HG03175 (cell line): ENCODE results near the gene NELFCD.
A peak's percentile ranks its signal among the peaks of the same experiment; 100 is the strongest.
"Not testable (repeated sequence)": the region's sequence is repeated elsewhere in the genome, so short reads cannot be mapped to it uniquely, and the experiment has no call there.

Source experiments
- ATAC-seq: cut with Tn5 transposase; IDR thresholded peaks from one replicate; pipeline ENCODE4 v1.9.1; 2021; ENCODE audit warnings: mild to moderate bottlenecking, moderate library complexity; ENCODE audit not compliant: unreplicated experiment

NELFCD gene

GRCh38 chr20:59007665-59008511 is 26.8 kb downstream of the NELFCD start:
- peak; percentile 36 for ATAC-seq

DNA sequence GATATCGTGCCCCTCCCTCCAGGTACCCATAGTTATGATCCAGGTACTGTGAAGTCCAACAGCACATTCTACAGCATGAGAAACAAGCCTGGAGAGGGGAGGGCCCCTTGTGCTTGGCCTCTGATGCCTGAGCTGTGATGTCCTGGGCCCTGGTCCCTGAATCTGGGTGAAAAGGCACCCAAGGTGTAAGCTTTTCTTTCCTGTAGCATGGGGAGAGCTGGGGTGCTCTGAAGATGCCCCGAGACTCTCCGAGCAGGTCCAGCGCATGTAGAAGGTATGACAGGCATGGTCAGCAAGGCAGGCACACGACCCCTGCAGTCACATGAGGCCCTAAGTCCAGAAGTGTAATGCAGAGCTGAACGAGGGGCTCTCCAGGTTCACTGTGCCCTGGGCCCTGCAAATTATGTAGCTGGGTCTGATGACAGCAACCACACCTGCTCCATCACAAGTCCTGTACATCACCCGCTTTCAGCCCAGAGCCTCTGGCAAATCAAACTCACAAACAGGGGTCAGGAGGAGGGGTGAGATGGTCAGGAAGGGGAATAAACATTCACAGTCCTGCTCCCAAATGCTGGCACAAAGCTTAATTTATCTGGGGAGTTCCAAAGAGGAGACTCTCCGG is 27.8 kb downstream of the NELFCD start:
- ATAC-seq = no peak

- no peak for ATAC-seq
These were observed 29.4 kb downstream of the NELFCD start for GRCh38 chr20:59010321-59010994.

- ATAC-seq = no peak
These were observed 30.2 kb downstream of the NELFCD start for GRCh38 chr20:59010995-59011873.

- ATAC-seq = not testable (repeated sequence)
These were observed 30.8 kb downstream of the NELFCD start for GRCh38 chr20:59011874-59012157.

- ATAC-seq = no peak
These were observed 32.2 kb downstream of the NELFCD start for GRCh38 chr20:59013031-59013951.

DNA sequence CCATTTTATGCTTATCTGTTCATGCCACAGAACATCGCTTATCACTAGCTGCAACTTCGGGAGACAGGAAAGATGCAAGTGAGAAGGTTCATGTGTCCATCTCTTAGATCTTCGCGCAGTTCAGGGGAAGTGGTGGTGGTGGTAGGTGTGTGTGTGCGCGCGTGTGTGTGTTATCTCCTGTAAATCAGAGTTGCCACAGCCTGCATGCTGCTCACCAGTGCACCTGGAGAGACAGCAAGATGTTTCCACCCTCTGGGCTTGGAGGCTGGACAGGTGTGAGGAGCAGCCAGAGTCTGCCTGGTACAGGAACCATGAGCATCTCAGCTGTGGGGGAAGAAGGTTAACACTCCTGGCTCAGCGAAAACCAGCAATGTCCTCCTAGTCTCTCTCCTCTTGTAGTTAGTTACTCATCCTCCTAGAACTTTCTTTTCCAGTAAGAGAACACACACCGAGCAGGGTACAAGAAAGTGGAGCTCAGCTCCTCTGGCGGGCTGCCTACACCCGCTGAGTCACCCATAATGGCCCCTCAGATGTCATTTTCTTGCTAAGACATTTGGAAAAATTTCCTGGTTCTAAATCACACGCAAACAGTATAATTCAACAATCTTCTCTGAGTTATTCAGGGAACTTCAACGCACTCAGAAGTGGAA is 33.0 kb downstream of the NELFCD start:
- ATAC-seq = no peak

DNA sequence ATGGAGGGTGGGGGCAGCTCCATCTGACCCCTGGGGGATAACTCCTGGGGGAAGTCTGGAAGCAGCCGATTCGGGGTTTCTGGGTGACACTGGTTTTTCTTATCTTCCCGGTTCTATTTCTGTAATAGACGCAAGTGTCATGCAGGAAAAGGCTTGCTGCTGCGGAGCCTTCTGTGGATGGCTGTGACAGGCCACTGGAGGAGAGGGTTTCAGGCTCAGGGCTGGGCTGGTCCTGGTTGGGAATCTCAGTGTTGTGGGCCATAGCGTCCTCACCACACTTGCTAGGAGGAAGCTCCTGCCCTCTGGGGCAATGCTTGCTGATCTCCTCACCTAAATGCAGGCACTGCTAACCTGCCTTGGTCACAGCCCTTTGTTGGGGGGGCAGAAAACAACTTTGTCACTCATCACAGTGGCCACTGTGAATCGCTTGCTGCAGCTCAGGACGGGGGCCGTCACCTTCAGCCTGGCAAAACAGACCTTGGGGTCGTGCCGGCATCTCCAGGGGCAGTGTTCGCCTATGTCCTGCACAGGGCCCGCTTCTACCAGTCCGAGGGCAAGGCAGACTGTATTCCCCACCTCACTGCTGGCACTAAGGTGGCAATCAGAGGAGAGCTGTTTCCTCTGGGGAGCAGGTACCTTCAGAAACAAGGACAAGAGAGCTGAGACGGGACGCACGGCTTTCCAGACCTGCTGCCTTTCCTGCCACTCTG is 33.8 kb downstream of the NELFCD start:
- ATAC-seq = no peak

GRCh38 chr20:59015411-59015810 is 34.4 kb downstream of the NELFCD start:
- ATAC-seq = no peak

GRCh38 chr20:59015812-59016711 is 35.0 kb downstream of the NELFCD start:
- ATAC-seq = no peak

DNA sequence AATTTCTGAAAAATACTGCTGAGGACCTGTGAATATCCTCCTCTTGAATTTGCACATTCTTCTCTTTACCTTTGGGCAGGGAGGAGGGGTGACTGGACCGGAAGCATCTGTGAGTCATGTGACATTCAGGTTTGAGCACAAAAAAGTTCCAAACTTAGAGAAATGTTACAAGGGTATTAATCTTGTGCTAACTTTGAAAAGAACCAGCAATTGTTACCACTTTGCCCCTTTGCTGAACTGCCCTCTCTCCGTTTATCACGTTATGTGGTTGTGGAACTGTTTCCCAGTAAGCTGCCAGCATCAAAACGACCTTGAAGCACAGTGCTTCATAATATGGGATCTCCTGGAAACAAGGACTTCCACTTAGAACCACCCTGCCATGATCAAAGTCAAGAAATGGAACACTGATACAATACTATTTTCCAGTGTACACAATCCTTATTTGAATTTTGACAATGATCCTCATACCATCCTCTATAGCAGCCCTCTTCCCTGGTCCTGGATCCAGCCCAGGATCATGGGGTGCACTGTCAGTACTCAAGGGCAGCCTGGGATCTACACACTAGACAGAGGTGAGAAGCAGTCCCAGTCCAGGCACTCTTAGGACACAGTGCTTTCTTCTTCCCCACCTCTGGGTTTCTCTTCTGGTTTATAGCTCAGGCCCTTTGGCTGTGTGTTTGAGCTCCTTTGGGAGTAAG is 35.9 kb downstream of the NELFCD start:
- ATAC-seq = no peak

DNA sequence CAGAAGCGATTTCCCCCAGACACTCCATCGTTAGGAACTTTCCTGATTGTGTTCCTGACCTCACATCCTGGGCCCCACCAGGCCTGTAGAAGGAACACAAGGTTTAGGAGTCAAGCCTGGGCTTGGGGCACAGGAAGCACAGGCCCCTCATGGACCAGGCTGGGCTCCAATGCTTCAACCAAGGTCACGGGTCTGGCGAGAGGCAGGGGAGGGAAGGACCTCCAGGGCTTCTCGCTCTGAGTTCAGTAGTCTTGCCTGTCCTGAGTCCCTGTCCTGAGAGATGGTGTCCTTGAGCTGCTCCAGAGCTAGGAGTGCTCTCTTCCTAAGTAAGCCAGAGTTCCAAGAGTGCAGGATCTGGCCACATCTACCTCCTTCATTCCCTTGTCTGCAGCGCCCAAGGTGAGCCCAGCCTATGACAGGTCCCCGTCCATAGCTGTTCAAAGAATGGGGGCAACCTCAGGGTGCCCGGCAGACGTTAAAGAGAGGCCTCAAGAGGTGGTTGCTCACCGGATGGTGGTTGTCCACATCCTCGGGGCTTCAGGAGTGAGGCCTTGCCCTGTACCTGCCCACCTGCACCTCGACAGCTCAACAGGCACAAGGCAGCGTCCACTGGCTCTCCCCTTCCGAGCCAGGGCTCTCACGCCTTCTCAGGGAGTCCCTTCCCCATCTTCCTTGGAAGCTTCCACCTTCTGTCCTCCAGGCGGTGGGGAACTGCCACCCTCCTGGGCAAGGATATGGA is 36.6 kb downstream of the NELFCD start:
- ATAC-seq = no peak

DNA sequence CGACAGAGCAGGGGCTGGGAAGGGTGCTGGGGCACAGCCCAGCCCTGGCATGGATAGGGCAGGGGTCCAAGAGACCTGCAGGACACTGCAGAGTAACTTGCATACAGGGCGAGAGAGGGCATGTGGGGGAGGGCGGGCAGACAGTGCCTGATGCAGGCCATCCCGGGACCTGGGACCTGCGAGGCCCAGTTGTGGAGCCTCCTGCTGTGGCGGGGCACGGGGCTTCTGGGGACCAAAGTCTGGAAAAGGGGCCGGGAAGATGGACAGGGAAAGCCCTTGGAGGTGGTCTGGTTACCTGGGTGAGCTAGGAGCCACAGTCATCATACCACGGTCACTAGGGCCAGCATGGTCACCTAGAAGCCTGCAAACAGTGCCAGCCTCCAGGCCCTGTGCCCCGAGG is 37.8 kb downstream of the NELFCD start:
- ATAC-seq = no peak

DNA sequence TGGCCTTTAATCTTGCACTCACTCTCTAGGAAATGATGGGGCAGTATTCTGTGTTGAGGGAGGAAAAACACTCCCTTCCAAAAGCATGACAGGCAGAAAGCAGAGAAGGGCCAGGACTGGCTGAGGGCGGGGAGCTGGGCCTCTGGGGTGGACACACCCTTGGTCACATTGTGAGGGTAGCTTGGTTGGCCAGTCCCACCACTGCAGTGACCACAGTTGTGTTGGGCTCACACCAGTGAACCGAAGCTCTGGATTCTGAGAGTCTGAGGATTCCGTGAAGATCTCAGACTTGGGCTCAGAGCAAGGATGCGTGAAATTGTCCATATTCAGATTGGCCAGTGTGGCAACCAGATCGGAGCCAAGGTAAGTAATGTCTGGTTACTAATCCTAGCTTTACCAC is 38.2 kb downstream of the NELFCD start, which contains the start of gene TUBB1:
Gene TUBB1, plus strand, starts transcription at position 213 of the 400 bp plus-strand sequence. Its CDS starts 94 bp downstream, at position 307.
- ATAC-seq = no peak

DNA sequence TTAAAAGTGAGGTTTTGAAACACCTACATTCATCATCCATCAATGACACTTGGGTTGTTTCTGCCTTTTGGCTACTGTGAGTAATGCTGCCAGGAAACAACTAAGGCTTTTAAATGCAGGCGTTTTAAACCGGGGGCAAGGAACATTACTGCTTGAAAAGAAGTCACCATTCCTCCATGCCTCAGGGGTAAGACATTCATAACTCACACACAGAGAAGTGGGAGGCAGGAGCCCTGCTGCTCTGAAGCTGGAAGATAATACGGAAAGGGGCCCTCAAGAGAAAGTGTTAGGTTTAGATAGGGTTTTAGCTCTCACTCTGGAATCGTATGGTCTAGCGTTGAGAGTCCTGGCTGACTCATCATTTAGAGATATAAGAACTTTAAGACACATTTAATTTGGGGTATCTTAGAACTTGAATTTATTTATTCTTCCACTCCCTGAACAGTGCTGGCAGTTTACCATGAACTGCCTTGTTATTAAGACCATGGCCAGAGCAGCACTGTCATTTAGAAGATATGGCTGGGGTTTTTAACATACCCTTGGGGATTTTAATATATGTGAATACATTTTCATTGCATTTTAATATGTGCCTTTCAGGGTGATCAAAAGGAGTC is 40.0 kb downstream of the NELFCD start:
- no peak for ATAC-seq

DNA sequence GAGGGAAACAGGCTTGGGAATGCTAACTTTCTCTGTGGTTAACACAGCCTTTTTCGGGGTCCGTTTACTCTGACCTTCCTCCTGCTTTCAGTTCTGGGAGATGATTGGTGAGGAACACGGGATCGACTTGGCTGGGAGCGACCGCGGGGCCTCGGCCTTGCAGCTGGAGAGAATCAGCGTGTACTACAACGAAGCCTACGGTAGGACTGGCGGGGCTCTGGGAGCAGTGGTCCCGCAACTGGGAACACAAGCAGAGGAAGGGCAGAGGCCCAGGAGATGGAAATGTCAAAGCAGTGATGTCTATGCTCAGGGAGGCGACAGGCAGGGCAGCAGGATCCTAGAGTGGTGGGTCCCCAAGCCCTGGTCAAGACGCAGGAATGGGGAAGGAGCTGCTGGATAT is 41.7 kb downstream of the NELFCD start:
- no peak for ATAC-seq
